HG02884 (cell line): ENCODE data around the gene SULF2.
"Not testable (repeated sequence)": the region's sequence is repeated elsewhere in the genome, so short reads cannot be mapped to it uniquely, and the experiment has no call there.

Experiments used
- ATAC-seq: cut with Tn5 transposase; IDR thresholded peaks from one replicate; pipeline ENCODE4 v1.9.1; 2021; ENCODE audit warnings: mild to moderate bottlenecking, moderate library complexity; ENCODE audit not compliant: unreplicated experiment

Gene SULF2

DNA sequence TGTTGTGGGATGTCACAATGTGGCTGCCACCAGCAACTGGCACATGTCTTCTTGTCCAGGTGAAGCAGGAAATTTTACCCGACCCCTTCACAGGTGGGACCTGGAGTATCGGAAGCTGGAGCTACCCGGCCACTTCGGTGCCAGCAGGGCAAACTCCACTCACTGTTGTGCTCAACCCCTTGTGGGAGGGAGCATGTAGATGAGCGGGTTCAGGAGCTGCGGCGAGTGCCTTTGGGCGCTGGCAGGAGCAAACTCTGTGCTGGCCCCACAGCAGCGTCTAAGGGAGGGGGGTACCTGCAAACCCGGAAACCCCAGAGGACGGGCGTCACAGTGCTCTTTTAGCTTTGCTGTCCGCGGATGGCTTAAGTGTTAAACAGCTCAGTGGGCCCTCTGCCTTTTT, 20.7 kb upstream of the SULF2 start:
- no peak for ATAC-seq

- not testable (repeated sequence) for ATAC-seq
Measured at GRCh38 chr20:47804972-47805371, 19.7 kb upstream of the SULF2 start.

- not testable (repeated sequence) for ATAC-seq
Measured at GRCh38 chr20:47804224-47804825, 19.0 kb upstream of the SULF2 start.

DNA sequence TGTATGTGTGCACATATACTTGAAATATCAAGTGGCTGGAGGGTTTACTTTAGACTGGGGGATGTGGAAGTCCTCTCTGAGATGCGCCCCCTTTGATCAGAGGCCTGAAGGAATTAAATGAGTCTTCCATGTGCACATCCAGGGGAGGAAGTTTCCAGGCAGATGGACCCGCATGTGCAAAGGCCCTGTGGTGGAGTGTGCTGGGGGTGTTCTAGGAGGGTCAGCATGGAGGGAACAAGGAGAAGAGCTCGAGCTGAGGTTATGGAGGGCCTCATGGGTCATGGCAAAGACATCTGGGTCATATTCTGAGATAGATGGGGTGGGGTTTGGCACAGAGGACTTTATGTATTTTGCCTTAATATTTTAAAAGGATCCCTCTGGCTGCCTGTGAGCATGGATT, 17.7 kb upstream of the SULF2 start:
- ATAC-seq: no peak

DNA sequence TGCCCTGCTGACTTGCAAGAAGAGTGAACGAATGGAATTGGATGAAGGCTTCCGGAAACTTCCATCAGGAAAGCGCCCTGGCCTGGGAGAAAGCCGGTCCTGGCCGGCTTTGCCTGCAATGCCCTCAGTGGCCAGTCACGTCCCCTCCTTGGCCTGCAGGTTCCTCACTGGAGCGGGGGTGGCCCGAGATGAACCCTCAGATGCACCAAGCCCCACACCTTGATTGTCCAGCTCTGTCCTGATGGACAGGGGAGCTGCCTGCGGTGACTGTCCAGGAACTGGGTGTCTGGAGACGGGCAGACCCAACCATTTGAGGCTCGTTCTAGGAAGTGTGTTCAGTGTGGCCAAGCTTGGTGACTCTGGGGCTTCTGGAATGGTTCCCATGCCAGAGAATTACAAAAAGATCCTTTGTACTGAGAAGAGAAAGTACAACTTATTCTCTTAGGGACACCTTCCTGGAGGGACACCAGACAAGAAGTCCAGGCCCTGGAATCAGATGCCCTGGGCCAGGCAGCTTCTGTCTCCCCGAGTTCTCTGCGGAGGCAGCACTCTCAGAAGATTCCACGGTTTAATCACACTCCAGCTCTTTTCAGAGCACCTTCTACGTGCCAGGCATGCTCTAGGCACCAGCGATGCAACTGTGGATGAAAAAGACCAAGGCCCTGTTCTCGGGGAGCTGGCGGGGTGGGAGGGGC, 17.1 kb upstream of the SULF2 start:
- ATAC-seq: no peak

GRCh38 chr20:47801759-47802158, 16.5 kb upstream of the SULF2 start:
- ATAC-seq: no peak

GRCh38 chr20:47801079-47801478, 15.8 kb upstream of the SULF2 start:
- ATAC-seq: no peak

- no peak for ATAC-seq
Measured at GRCh38 chr20:47800623-47801022, 15.3 kb upstream of the SULF2 start.

DNA sequence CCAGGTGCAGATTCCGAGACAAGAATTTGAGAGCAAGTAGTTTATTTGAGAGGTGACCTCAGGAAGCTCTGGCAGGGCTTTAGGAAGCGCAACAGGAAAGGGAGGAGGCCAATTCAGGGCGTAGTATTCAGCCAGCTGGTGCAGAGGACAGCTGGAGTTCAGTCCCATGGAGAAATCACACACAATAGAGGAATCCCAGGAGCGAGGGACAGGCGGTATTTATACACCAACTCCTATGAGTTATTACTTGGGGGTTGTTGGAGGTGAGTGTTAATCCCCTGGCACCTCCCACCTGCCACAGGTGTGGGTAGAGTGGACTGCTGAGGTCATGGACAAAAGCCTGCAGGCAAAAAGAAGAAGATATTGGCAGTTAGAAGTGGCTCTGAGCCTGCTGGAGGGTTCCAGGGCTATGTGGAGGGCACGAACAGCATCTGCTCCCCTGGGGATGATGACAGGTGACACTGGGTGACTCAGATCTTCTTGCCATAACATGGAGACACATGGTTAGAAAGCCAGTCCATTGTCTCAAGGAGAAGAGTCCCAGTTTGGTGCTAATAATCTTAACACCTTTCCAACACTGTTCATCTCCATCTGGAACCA, 13.9 kb upstream of the SULF2 start:
- no peak for ATAC-seq

GRCh38 chr20:47796971-47797370, 11.7 kb upstream of the SULF2 start:
- no peak for ATAC-seq

- ATAC-seq: no peak
Measured at GRCh38 chr20:47795214-47795907, 10.1 kb upstream of the SULF2 start.

DNA sequence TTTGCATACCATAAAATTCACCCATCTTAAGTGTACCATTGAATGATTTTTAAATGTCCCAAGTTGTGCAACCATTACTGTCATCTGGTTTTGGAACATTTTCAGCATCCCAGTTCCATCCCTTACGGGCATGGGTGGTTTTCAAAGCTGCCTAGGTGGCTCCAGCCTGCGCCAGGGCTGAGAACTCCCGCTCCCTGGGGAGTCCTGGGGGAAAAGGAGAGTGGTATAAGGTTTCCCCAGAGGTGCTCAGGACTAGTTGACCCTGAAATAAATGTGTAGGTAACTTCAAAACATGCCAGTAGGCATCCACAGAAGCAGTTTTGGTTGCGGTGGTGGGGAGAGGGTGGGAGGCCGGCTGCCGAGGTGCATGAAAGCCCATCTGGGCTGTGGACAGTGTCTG, 9.0 kb upstream of the SULF2 start:
- not testable (repeated sequence) for ATAC-seq

GRCh38 chr20:47792021-47792618, 6.8 kb upstream of the SULF2 start:
- no peak for ATAC-seq

DNA sequence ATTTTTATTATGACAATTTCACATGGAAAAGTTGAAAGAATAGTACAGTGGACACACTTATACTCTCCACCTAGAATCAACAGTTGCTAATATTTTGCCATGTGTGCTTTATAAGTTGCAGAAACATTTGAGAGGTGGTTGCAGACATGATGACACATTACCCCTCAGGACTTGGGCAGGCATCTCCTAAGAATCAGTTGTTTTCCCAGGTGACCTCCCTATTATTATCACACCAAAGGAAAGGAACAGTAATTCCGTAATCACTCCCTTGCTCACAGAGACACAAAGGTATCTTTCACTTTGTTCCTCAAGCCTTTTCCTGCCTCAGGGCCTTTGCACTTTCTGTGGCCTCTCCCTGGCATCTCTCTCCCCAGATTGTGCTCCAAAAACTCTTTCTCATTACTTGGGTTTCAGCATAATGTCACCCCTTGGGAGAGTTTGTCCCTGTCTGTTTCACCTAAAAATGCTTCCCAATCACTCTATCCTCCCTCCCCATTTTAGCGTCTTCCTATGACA, 5.9 kb upstream of the SULF2 start:
- ATAC-seq: no peak

DNA sequence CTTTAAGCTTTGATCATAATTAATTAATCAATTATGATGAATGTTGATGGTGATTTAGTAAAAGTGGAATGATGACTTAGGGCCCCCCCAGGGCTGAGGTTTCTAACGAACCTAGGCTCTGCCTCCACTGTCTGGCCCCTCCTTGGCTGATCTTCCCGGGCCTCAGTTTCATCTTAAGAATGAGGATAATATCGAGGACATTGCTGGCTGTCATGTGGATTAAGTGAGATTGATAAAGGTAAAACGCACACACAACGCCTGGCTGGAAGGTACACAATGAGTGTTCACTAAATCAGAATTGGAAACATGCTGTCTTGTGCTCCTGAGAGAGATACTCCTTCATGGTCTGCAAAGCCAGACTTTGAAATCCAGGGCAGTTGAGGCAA, 5.3 kb upstream of the SULF2 start:
- no peak for ATAC-seq

GRCh38 chr20:47789764-47790579, 4.7 kb upstream of the SULF2 start:
- ATAC-seq: no peak

DNA sequence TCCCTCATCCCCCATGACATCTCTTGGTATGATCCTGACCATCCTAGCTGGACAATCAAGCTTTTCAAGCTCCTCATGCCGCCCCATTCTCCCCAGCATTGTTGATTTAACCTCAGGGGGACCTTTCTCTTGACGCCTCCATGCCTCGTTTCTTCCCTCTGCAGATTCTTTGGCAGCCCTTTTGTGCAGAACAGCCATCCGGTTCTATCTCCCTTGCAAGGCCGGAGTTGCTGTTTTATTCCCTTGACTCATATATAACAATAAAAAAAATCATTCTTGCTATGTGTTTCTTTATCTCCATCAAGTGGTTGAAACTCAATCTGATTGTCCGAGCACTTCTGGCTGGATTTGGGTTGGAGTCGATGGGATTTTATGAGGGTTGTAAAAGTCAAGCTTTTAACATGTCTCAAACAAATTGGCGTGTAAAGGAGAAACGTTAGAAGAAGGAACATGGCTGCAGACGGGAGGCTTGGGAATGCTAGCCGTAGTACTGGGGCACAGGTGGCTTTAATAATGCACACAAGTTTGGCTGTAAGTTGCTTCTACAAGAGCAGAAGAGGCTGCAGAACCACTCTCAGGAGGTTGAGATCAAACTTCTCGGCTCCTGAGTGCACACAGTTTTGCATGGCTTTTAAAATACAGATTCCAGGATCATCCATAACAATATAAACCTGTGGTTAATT, 3.9 kb upstream of the SULF2 start:
- no peak for ATAC-seq

DNA sequence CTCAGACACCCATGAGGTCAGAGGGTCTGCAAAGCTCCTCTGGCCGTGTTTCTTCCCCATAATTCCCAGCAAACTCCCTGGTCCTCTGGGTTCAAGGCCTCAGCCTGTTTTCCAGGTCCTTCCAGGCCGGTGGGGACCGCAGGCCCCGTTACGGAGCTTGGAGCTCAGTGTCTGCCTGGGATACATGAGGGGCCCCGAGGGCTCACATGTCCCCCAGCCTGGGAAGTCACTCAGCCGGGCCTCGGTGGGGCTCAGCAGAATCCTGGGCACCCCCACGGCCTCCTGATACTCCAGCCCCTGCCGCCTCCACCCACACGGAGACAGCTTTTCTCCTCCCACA, 3.4 kb upstream of the SULF2 start:
- ATAC-seq: no peak

DNA sequence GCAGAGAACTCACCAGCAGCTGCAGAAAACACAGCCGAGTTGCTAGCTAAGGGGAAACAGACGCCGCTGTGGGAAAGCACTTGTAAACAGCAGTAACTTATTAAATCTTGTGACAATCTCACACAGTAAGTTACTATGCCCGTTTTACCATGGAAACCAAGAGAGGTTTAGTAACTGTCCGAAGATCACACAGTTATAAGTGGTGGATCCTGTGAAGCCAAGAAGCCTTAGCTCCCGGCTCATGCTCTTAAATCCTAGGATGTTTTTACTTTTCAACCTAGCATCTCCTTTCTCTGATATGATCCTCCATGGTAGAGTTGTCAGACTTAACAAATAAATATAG, 1.5 kb upstream of the SULF2 start:
- no peak for ATAC-seq
